ENCODE data around the gene UPP2. TPM values are rescaled to one million over a fixed set of nuclear protein-coding genes. Genes with fewer than 3 reads are reported as not detected.
A peak's percentile ranks its signal among the peaks of the same experiment; 100 is the strongest.

Gene UPP2
- total and polyA plus RNA-seq, 9 of the 15 experiments (the other 6 are each of a cell fraction or from before 2014, with no cell fraction given), result not detected

- TF ChIP-seq NKRF (IDR thresholded peaks at IDR 0.05; ENCODE audit: borderline replicate concordance) (no peak), MAZ (CRISPR knock-in tag; conservative IDR thresholded peaks at IDR 0.05 in 1 of 2, IDR thresholded peaks at IDR 0.05 in 1 of 2) (no peak), ZNF3 (CRISPR knock-in tag; IDR thresholded peaks at IDR 0.05) (no peak), MAFK (IDR thresholded peaks at IDR 0.05; ENCODE audit: low read length) (peak; percentile 80), MEIS2 (IDR thresholded peaks at IDR 0.05; ENCODE audit: partially characterized antibody) (no peak), SLC30A9 (CRISPR knock-in tag; IDR thresholded peaks at IDR 0.05) (no peak), MAFG (tag; conservative IDR thresholded peaks at IDR 0.05) (peak; percentile 55; the same call in 1 of the 2 replicates), ZNF316 (IDR thresholded peaks at IDR 0.05) (peak; percentile 83), ETV1 (tag; conservative IDR thresholded peaks at IDR 0.05; ENCODE audit: low read depth) (no peak)
These were observed 79.5 kb downstream of the UPP2 start (continued) for GRCh38 chr2:158181171-158181570.

- Histone ChIP-seq H3K4me3 (no peak overlapping the region), H3K4me2 (ENCODE audit: insufficient read depth, low read length) (no peak overlapping the region), H3K9me1 (ENCODE audit: control insufficient read depth, insufficient read depth, low read length) (no peaks in the 10 kb centered on the region), H3K27me3 (ENCODE audit: control insufficient read depth in 2 of 2, insufficient read depth in 2 of 2, low read length in 2 of 2) (no peaks in the 10 kb centered on the region; a peak in 1 of 5 replicates), H2AFZ (ENCODE audit: low read depth, low read length) (no peak overlapping the region), H3K9me3 (replicated peaks; ENCODE audit: control insufficient read depth, insufficient read depth, low read depth, low read length) (no peaks in the 10 kb centered on the region), H3K36me3 (ENCODE audit: control insufficient read depth, insufficient read depth, low read length) (no peaks in the 10 kb centered on the region), H3K27ac (ENCODE audit: extremely low read depth, low read depth, low read length) (no peak overlapping the region), H3K9ac (ENCODE audit: insufficient read depth in 1 of 2, low read depth in 2 of 2, low read length in 2 of 2) (no peak overlapping the region), H4K20me1 (replicated peaks; ENCODE audit: control insufficient read depth, insufficient read depth, low read length) (no peaks in the 10 kb centered on the region), H3K4me1 (replicated peaks in 1 of 2; ENCODE audit: control insufficient read depth in 2 of 2, insufficient read depth in 2 of 2, low read length in 2 of 2) (no peaks in the 10 kb centered on the region), H3K79me2 (ENCODE audit: control insufficient read depth, insufficient read depth, low read length) (no peaks in the 10 kb centered on the region)
- no TSS peak for BruUV-seq (replicated peaks)
- in situ Hi-C loops (cut with MboI), result no loop called here
- ATAC-seq (no peak), DNase-seq (ENCODE audit: extremely low read depth in 1 of 4, low spot score in 3 of 4) (no peak), FAIRE-seq (no peak)
- CTCF ChIA-PET (ENCODE audit: low intra/inter-chr PET ratio), result no interaction called here
- intact Hi-C loops (cut with micrococcal nuclease), result loop anchor here (5.0 kb wide), 1 partner anchor 280 kb away; no protein-coding TSS in a partner anchor
- POLR2A ChIA-PET, result no interaction called here
- no peak for TF ChIP-seq TGIF2 (CRISPR knock-in tag; IDR thresholded peaks at IDR 0.05)
- no peak for TF ChIP-seq ETV5 (CRISPR knock-in tag; IDR thresholded peaks at IDR 0.05; ENCODE audit: low read depth)
- TF ChIP-seq GABPB1 (CRISPR knock-in tag; IDR thresholded peaks at IDR 0.05), result no peak
- no peak for TF ChIP-seq FOXA3 (CRISPR knock-in tag; conservative IDR thresholded peaks at IDR 0.05 in 1 of 2, IDR thresholded peaks at IDR 0.05 in 1 of 2)
- 21% methylated on average over 3 of the region's 3 CpGs for WGBS (ENCODE audit: insufficient coverage, low coverage, missing lambda C conversion rate)
These were observed 81.1 kb downstream of the UPP2 start for GRCh38 chr2:158182676-158183295.

All from K562 (cell line).